ENCODE data around the gene NFIX.

GRCh38 chr19:13044231-13044836 is 49.1 kb downstream of the NFIX start:
- TF ChIP-seq HNRNPL (IDR thresholded peaks at IDR 0.05; ENCODE audit: low read depth, low read length) = no peak
- no peak for TF ChIP-seq ZNF12 (CRISPR knock-in tag; IDR thresholded peaks at IDR 0.05)
- no peak for TF ChIP-seq ZNF17 (CRISPR knock-in tag; IDR thresholded peaks at IDR 0.05)
- TF ChIP-seq MAX (IDR thresholded peaks at IDR 0.05) = no peak
- no peak for TF ChIP-seq KAT7 (CRISPR knock-in tag; IDR thresholded peaks at IDR 0.05; ENCODE audit: borderline replicate concordance)
- no peak for TF ChIP-seq TGIF2 (CRISPR knock-in tag; IDR thresholded peaks at IDR 0.05)
- no peak for TF ChIP-seq ZNF512 (CRISPR knock-in tag; IDR thresholded peaks at IDR 0.05)
